Brain microvascular endothelial cell (primary cell): ENCODE measurements around the gene NUDT16.

ENCODE experiments used
- DNase-seq: peaks from one replicate; pipeline ENCODE4 v3.0.0-alpha.2; 2020
- H3K27ac ChIP-seq: fragments of 250-450 bp; sonication (Bioruptor Pico); 2 replicates; pipeline ENCODE4 v1.5.1; 2020; ENCODE audit warnings: mild to moderate bottlenecking, moderate library complexity
- H3K27me3 ChIP-seq: fragments of 250-450 bp; sonication (Bioruptor Pico); replicated peaks from 2 replicates; pipeline ENCODE4 v1.5.1; 2020; ENCODE audit warnings: mild to moderate bottlenecking
- H3K36me3 ChIP-seq: fragments of 250-450 bp; sonication (Bioruptor Pico); replicated peaks from 2 replicates; pipeline ENCODE4 v1.5.1; 2020; ENCODE audit warnings: mild to moderate bottlenecking
- H3K4me3 ChIP-seq: 2 replicates; pipeline ENCODE4 v1.5.1; 2011; ENCODE audit warnings: low read depth, mild to moderate bottlenecking, control low read depth, low read length, moderate library complexity
- in situ Hi-C: cut with HindIII; loops from 2 replicates; pipeline ENCODE4 v1.10.0; 2017; ENCODE audit warnings: low sequenced_read_pairs, low pct_ligation_motif_present
- TF ChIP-seq, protein P1 (sequence below): IDR thresholded peaks from 2 replicates; pipeline ENCODE4 v1.5.1; 2011; ENCODE audit warnings: low read depth, mild to moderate bottlenecking, moderate library complexity, low read length, control low read depth, inconsistent platforms; ENCODE audit errors: missing control alignments

The NUDT16 gene

DNA sequence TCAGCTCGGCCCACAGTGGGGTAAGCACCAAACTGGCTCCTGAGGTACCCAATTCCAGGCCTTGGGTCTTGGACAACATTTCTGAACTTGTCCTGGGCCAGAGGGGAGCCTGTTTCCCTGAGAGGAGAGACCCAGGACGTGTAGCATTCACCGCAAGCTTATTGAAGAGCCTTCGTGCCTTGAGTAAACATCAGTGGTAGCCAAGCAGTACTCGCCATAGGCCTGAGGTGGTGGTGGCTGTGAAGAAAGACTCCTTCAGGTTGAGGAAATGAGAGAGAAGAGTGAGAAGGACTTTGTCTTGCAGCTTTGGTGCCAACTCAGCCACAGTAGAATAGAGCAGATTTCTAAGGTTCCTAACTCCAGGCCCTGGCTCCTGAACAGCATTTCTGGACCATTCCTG lies 50.2 kb downstream of the NUDT16 start:
- TF ChIP-seq, protein P1, sequence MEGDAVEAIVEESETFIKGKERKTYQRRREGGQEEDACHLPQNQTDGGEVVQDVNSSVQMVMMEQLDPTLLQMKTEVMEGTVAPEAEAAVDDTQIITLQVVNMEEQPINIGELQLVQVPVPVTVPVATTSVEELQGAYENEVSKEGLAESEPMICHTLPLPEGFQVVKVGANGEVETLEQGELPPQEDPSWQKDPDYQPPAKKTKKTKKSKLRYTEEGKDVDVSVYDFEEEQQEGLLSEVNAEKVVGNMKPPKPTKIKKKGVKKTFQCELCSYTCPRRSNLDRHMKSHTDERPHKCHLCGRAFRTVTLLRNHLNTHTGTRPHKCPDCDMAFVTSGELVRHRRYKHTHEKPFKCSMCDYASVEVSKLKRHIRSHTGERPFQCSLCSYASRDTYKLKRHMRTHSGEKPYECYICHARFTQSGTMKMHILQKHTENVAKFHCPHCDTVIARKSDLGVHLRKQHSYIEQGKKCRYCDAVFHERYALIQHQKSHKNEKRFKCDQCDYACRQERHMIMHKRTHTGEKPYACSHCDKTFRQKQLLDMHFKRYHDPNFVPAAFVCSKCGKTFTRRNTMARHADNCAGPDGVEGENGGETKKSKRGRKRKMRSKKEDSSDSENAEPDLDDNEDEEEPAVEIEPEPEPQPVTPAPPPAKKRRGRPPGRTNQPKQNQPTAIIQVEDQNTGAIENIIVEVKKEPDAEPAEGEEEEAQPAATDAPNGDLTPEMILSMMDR, result no peak
- Histone ChIP-seq H3K27me3 (no peaks in the 10 kb centered on the region), H3K4me3 (no peak overlapping the region), H3K27ac (no peak overlapping the region), H3K36me3 (no peaks in the 10 kb centered on the region)
- DNase-seq, result no peak
- in situ Hi-C loops, result no loop called here

DNA sequence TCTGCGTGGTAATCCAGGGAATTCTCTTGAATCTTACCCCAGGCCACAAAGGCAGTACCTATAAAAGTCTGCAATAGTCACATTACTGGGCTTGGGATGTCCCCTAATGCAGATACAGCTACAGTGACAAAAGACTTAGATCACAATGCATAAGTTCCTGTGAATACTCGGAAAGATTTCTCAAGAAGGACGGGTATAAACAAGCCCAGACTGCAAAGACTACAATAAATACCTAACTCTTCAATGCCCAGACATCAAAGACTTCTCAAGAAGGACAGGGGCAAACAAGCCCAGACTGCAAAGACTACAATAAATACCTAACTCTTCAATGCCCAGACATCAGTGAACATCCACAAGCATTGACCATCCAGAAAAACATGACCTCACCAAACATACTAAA lies 50.9 kb downstream of the NUDT16 start:
- Histone ChIP-seq H3K4me3 (no peak overlapping the region), H3K27ac (no peak overlapping the region), H3K36me3 (no peaks in the 10 kb centered on the region), H3K27me3 (no peaks in the 10 kb centered on the region)
- in situ Hi-C loops, result no loop called here
- DNase-seq, result no peak
- TF ChIP-seq, protein P1, result no peak

DNA sequence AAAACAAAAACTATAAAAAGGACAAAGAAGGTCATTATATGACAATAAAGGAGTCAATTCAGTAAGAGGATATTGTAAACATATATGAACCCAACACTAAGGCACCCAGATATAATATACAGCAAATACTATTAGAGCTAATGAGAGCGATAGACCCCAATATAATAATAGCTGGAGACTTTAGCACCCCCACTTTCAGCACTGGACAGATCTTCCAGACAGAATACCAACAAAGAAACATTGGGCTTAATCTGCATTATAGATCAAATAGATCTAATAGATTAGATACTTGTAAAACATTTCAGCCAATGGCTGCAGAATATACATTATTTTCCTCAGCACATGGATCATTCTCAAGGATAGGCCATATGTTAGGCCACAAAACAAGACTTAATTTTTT lies 53.4 kb downstream of the NUDT16 start:
- DNase-seq, result no peak
- no peak overlapping the region for H3K27ac ChIP-seq
- in situ Hi-C loops, result no loop called here
- TF ChIP-seq, protein P1, result no peak
- no peaks in the 10 kb centered on the region for H3K36me3 ChIP-seq
- H3K27me3 ChIP-seq, result no peaks in the 10 kb centered on the region
- H3K4me3 ChIP-seq, result no peak overlapping the region
